ENCODE measurements around the gene PEX14. TPM values are rescaled to one million over a fixed set of nuclear protein-coding genes. Genes with fewer than 3 reads are reported as not detected.

PEX14 gene
- total RNA-seq, 4 donors from 2014 or later: 10.0 to 20.2 (median 12.6) TPM

GRCh38 chr1:10593750-10594149, 119.0 kb downstream of the PEX14 start:
- TF ChIP-seq CTCF (IDR thresholded peaks at IDR 0.05; ENCODE audit: low read depth): no peak

- TF ChIP-seq CTCF (IDR thresholded peaks at IDR 0.05; ENCODE audit: low read depth): no peak
These were observed 120.0 kb downstream of the PEX14 start for GRCh38 chr1:10594595-10595223.

GRCh38 chr1:10596780-10597179, 122.0 kb downstream of the PEX14 start:
- no peak for TF ChIP-seq CTCF (IDR thresholded peaks at IDR 0.05; ENCODE audit: low read depth)

- no peak for TF ChIP-seq CTCF (IDR thresholded peaks at IDR 0.05; ENCODE audit: low read depth)
These were observed 123.0 kb downstream of the PEX14 start for GRCh38 chr1:10597492-10598388.

GRCh38 chr1:10598389-10598702, 123.6 kb downstream of the PEX14 start:
- no peak for TF ChIP-seq CTCF (IDR thresholded peaks at IDR 0.05; ENCODE audit: low read depth)

- no peak for TF ChIP-seq CTCF (IDR thresholded peaks at IDR 0.05; ENCODE audit: low read depth)
These were observed 124.6 kb downstream of the PEX14 start for GRCh38 chr1:10599194-10599861.
